Calu3 (cell line): ENCODE data around the gene CDON. TPM values are rescaled to one million over a fixed set of nuclear protein-coding genes. Genes with fewer than 3 reads are reported as not detected.

Experiments used
- BruUV-seq: library from RNA; stranded (reverse); fragments of 400-500 nt; replicated peaks from 2 replicates; lab custom pipeline; 2021; lab: Mats Ljungman, UMichigan
- CTCF ChIA-PET: fragments of 300-600 bp; sonication (Branson Sonifier 250); formaldehyde crosslinking; loops from one replicate; lab custom pipeline; 2022; ENCODE audit warnings: antibody characterized with exemption; lab: Charles Lee
- DNase-seq: peaks from one replicate; pipeline ENCODE4 v3.0.0; 2022
- H3K27ac Mint-ChIP-seq: one replicate; pipeline ENCODE4 v1.8.0; 2022; ENCODE audit warnings: mixed read lengths; ENCODE audit not compliant: unreplicated experiment
- H3K27me3 Mint-ChIP-seq: one replicate; pipeline ENCODE4 v1.8.0; 2022; ENCODE audit warnings: mixed read lengths; ENCODE audit not compliant: unreplicated experiment
- H3K36me3 Mint-ChIP-seq: one replicate; pipeline ENCODE4 v1.8.0; 2022; ENCODE audit warnings: mild to moderate bottlenecking, moderate library complexity, mixed read lengths; ENCODE audit not compliant: insufficient read depth, unreplicated experiment
- H3K4me1 Mint-ChIP-seq: one replicate; pipeline ENCODE4 v1.8.0; 2022; ENCODE audit warnings: mild to moderate bottlenecking, low read depth, mixed read lengths; ENCODE audit not compliant: unreplicated experiment
- H3K4me3 Mint-ChIP-seq: one replicate; pipeline ENCODE4 v1.8.0; 2022; ENCODE audit warnings: mild to moderate bottlenecking, low read depth, moderate library complexity, mixed read lengths; ENCODE audit not compliant: unreplicated experiment
- H3K9me3 Mint-ChIP-seq: one replicate; pipeline ENCODE4 v1.8.0; 2022; ENCODE audit warnings: low read depth, mixed read lengths; ENCODE audit not compliant: unreplicated experiment
- intact Hi-C: fragments of 100-400 bp; cut with micrococcal nuclease; formaldehyde crosslinking; loops from one replicate; pipeline ENCODE4 v1.10.0; 2022; ENCODE audit not compliant: unreplicated experiment
- total RNA-seq: library from RNA; stranded (reverse); gene quantifications from 2 replicates; pipeline ENCODE4 v1.2.3, GENCODE V29; 2022
- TF ChIP-seq, protein P1 (sequence below): fragments of 200-600 bp; IDR thresholded peaks from one replicate; pipeline ENCODE4 v1.8.0; 2022; ENCODE audit warnings: antibody characterized with exemption; ENCODE audit not compliant: unreplicated experiment

CDON gene
- total RNA-seq, 1 experiment from 2014 or later = 14.8 TPM

DNA sequence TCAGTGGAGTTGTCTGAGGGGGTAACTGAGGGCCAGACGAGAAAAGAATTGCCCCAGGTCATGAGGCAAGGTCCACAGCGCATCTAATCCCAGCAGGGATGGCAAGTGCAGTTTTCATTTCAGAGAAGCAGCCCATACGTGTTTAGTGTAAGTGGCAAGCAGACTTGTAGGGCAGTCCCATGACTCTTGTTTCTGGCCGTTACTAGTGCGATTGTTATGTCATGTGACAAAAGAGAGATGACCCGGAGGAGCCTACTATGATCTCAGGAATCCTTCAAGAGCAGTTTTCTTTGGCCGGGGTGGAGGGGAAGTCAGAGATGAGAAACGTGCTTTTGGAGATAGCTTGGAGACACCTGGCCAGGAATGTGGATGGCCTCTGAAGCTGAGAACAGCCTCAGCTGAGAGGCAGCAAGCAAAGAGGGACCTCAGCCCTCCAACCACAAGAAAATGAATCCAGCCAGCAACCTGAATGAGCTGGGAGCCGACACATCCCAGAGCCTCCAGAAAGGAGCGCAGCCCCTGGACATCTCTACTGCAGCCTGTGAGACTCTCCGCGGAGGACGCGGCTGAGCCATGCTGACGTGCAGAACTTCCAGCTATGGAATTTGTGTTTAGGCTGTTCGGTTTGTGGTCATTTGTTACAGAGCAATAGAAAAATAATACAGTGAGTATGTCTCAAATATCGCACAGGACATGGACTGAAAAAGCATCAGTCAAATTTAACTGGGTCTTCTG lies 44.1 kb upstream of the CDON start:
- intact Hi-C loops = no loop called here
- TF ChIP-seq, protein P1, sequence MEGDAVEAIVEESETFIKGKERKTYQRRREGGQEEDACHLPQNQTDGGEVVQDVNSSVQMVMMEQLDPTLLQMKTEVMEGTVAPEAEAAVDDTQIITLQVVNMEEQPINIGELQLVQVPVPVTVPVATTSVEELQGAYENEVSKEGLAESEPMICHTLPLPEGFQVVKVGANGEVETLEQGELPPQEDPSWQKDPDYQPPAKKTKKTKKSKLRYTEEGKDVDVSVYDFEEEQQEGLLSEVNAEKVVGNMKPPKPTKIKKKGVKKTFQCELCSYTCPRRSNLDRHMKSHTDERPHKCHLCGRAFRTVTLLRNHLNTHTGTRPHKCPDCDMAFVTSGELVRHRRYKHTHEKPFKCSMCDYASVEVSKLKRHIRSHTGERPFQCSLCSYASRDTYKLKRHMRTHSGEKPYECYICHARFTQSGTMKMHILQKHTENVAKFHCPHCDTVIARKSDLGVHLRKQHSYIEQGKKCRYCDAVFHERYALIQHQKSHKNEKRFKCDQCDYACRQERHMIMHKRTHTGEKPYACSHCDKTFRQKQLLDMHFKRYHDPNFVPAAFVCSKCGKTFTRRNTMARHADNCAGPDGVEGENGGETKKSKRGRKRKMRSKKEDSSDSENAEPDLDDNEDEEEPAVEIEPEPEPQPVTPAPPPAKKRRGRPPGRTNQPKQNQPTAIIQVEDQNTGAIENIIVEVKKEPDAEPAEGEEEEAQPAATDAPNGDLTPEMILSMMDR = no peak
- peaks cover 5% of the 10 kb centered on the region for H3K36me3 Mint-ChIP-seq
- CTCF ChIA-PET = no interaction called here
- no peak for DNase-seq
- no TSS peak for BruUV-seq
- no peak overlapping the region for H3K4me3 Mint-ChIP-seq
- H3K4me1 Mint-ChIP-seq = peaks cover 18% of the 10 kb centered on the region
- no peaks in the 10 kb centered on the region for H3K27me3 Mint-ChIP-seq
- no peak overlapping the region for H3K27ac Mint-ChIP-seq
- H3K9me3 Mint-ChIP-seq = no peaks in the 10 kb centered on the region

DNA sequence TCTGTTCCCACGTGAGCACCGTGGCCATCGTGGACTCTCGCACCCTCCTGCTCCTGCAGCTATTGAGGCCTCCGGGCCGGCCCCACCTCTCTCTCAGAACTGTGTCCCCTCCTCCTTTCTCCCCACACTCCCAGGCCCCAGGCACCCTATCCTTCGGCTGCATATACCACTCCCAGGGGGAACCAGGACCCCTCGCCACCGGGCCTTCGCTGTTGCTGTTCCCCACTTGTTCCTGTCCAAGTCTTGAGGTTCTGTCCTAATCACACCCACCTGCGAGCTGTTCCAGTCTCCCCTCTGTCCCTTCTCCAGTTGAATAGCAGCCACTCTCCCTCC lies 43.0 kb upstream of the CDON start:
- Mint-ChIP-seq H3K27me3 (no peaks in the 10 kb centered on the region), H3K4me3 (no peak overlapping the region), H3K27ac (no peak overlapping the region), H3K36me3 (peaks cover 5% of the 10 kb centered on the region), H3K9me3 (no peaks in the 10 kb centered on the region), H3K4me1 (peaks cover 15% of the 10 kb centered on the region)
- no TSS peak for BruUV-seq
- DNase-seq = no peak
- CTCF ChIA-PET = no interaction called here
- intact Hi-C loops = no loop called here
- TF ChIP-seq, protein P1 = no peak

DNA sequence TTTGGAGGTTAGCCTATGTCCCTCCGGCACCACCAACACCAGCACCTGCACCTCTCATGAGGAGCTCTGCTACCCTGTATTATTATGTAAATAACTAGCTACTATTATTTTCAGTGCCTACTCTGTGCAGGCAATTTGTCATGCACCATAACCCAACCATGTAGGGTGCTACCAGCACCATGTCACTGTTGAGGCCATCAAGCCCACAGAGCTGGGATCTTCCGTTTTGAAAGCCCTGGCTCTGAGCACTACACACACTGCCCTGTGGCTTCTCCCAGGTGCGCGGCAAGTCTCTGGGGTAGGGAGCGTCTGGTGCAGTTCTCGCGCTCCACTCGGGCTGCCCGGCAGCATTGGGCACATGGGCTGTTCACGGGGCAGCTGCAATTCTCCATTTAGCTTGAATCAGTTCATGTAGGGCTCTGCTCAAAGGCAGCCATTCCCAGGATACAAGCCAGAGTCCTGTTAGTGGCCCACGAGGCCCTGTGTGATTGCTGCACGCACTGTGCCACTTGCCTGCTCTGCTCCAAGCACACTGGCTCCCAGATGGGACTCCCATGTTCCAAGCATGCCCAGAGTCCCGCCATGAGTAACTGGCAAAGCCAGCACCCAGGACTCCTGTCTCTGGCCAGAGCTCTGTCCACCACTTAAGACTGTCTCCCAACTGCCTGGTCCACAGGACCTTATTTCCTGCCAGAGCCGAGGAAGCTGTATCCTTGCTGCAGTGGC lies 42.5 kb upstream of the CDON start:
- Mint-ChIP-seq H3K27ac (no peak overlapping the region), H3K9me3 (no peaks in the 10 kb centered on the region), H3K36me3 (peaks cover 5% of the 10 kb centered on the region), H3K27me3 (no peaks in the 10 kb centered on the region), H3K4me3 (no peak overlapping the region), H3K4me1 (peaks cover 10% of the 10 kb centered on the region)
- TF ChIP-seq, protein P1 = no peak
- CTCF ChIA-PET = interaction anchor here (1.0 kb wide), 1 partner anchor 8 kb away, joined by 3 read pairs; no protein-coding TSS in a partner anchor
- intact Hi-C loops = no loop called here
- DNase-seq = no peak
- no TSS peak for BruUV-seq

DNA sequence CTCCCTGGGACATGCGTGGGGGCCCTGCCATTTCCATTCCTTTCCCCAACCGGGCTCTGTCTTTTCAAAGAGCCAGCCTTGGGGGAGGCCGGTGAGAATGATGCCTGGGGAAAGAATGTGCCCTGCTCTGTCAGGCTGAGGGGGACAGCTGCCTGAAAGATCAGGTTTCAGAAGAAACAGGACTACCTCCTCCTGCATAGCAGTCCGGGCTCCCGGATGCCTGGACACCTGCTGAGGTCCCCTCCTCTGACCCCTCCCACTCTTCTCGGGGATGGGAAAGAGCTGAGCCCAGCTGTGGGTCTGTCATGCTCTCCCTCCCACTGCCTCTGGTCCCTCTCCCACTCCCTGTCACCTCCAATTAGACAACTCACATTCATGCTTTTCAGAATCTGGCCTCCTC lies 41.8 kb upstream of the CDON start:
- CTCF ChIA-PET = interaction anchor here (1.0 kb wide), 1 partner anchor 9 kb away, joined by 3 read pairs; no protein-coding TSS in a partner anchor
- TF ChIP-seq, protein P1 = no peak
- peaks cover 5% of the 10 kb centered on the region for H3K36me3 Mint-ChIP-seq
- H3K9me3 Mint-ChIP-seq = no peaks in the 10 kb centered on the region
- peaks cover 10% of the 10 kb centered on the region for H3K4me1 Mint-ChIP-seq
- H3K4me3 Mint-ChIP-seq = no peak overlapping the region
- no peaks in the 10 kb centered on the region for H3K27me3 Mint-ChIP-seq
- intact Hi-C loops = no loop called here
- no peak overlapping the region for H3K27ac Mint-ChIP-seq
- no peak for DNase-seq
- no TSS peak for BruUV-seq
